Measurements from ENCODE around the gene LDHD. TPM values are rescaled to one million over a fixed set of nuclear protein-coding genes. Genes with fewer than 3 reads are reported as not detected.

LDHD gene
- total and polyA plus RNA-seq, 12 donors = 60.7 to 135 (median 89.5) TPM

DNA sequence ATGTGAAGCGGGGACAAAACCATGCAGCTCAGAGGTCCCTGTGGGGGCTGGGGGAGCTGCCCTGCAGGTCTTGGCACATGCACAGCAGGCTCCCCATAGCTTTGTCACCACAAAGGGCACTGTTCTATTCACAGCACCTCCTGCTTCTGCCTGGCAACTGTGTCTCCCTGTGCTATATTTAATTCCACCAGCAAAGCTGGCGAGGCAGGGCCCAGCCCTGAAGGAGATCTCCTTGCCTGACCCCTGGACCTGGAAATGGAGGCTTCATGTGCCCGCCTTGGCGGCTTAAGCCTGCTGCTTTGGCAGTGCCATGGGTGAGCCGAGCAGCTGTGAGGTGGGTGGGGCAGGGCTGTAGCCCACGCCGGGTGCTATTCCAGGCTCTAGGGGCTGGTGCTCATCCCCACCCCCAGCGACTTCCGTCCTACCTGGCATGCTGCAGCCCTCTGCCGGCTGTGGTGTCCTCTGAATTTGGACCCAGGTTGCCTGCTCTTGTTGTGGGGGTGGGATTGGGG is 6.8 kb downstream of the LDHD start:
- ATAC-seq (peak; percentile 37 to 76 (median 60)), DNase-seq (peak; percentile 77 to 78)
- H3K27me3 ChIP-seq = peaks cover 0 to 15% (median 0%) of the 10 kb centered on the region in 7 donors
- 40 to 71% methylated on average over 10 of the region's 10 CpGs for WGBS, 2 donors
- peak overlapping the region; percentile 82 to 96 (median 88) for H3K27ac ChIP-seq
- intact Hi-C loops (cut with DNase I) = loop anchor here in 9 of 10 donors (2.0 to 10.0 kb wide), 9 partner anchors 47 to 405 kb away; partner anchors contain the start of genes ZNRF1 (in 4 of the 9) and MLKL (in 1 of the 9)
- peaks cover 0 to 27% (median 0%) of the 10 kb centered on the region in 9 donors for H3K36me3 ChIP-seq
- TF ChIP-seq, protein P1, sequence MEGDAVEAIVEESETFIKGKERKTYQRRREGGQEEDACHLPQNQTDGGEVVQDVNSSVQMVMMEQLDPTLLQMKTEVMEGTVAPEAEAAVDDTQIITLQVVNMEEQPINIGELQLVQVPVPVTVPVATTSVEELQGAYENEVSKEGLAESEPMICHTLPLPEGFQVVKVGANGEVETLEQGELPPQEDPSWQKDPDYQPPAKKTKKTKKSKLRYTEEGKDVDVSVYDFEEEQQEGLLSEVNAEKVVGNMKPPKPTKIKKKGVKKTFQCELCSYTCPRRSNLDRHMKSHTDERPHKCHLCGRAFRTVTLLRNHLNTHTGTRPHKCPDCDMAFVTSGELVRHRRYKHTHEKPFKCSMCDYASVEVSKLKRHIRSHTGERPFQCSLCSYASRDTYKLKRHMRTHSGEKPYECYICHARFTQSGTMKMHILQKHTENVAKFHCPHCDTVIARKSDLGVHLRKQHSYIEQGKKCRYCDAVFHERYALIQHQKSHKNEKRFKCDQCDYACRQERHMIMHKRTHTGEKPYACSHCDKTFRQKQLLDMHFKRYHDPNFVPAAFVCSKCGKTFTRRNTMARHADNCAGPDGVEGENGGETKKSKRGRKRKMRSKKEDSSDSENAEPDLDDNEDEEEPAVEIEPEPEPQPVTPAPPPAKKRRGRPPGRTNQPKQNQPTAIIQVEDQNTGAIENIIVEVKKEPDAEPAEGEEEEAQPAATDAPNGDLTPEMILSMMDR (IDR thresholded peaks at IDR 0.05) = peak in 3 of 9 donors; percentile 5 to 37 (median 28)
- no peaks in the 10 kb centered on the region for H3K9me3 ChIP-seq
- H3K4me3 ChIP-seq = peak overlapping the region in 5 of 10 donors; percentile 11 to 39 (median 24)
- peaks cover 22 to 95% (median 86%) of the 10 kb centered on the region in 9 donors for H3K4me1 ChIP-seq

- Histone ChIP-seq H3K36me3 (peaks cover 0 to 23% (median 0%) of the 10 kb centered on the region in 9 donors), H3K27me3 (peaks cover 0 to 15% (median 0%) of the 10 kb centered on the region in 7 donors), H3K4me1 (peaks cover 22 to 95% (median 92%) of the 10 kb centered on the region in 9 donors), H3K27ac (peak overlapping the region; percentile 82 to 96 (median 88)), H3K4me3 (peak overlapping the region in 6 of 10 donors; percentile 11 to 27 (median 20)), H3K9me3 (no peaks in the 10 kb centered on the region)
- intact Hi-C loops (cut with DNase I) = loop anchor here in 4 of 10 donors (5.0 to 10.0 kb wide), 2 partner anchors 47 to 54 kb away; no protein-coding TSS in a partner anchor
- 47 to 56% methylated on average over 25 to 27 of the region's 27 CpGs for WGBS, 2 donors
- DNase-seq (peak; percentile 82 to 84), ATAC-seq (peak; percentile 16 to 65 (median 48))
- TF ChIP-seq, protein P1 (IDR thresholded peaks at IDR 0.05) = no peak
Measured at GRCh38 chr16:75108792-75109731, 7.5 kb downstream of the LDHD start.

- 87 to 88% methylated on average over 10 of the region's 10 CpGs for WGBS, 2 donors
- peak overlapping the region in 9 of 10 donors; percentile 82 to 96 (median 86) for H3K27ac ChIP-seq
- intact Hi-C loops (cut with DNase I) = loop anchor here in 4 of 10 donors (5.0 to 10.0 kb wide), 2 partner anchors 45 to 53 kb away; no protein-coding TSS in a partner anchor
Measured at GRCh38 chr16:75107505-75107904, 9.1 kb downstream of the LDHD start.

More at GRCh38 chr16:75107505-75107904, 9.1 kb downstream of the LDHD start:
- peaks cover 21 to 82% (median 79%) of the 10 kb centered on the region in 9 donors for H3K4me1 ChIP-seq
- DNase-seq (no peak), ATAC-seq (no peak)
- H3K9me3 ChIP-seq = no peaks in the 10 kb centered on the region
- peaks cover 0 to 5% (median 0%) of the 10 kb centered on the region in 7 donors for H3K27me3 ChIP-seq
- TF ChIP-seq, protein P1 (IDR thresholded peaks at IDR 0.05) = no peak
- peaks cover 0 to 13% (median 0%) of the 10 kb centered on the region in 9 donors for H3K36me3 ChIP-seq
- H3K4me3 ChIP-seq = no peak overlapping the region

All from heart right ventricle (tissue), 16 donors.